SH-SY5Y (cell line): ENCODE measurements around the gene PROKR2.

Source experiments
- GATA2 ChIP-seq: IDR thresholded peaks from 2 replicates; pipeline ENCODE4 v1.6.1; 2011; ENCODE audit warnings: mild to moderate bottlenecking, low read depth, low read length
- GATA3 ChIP-seq: IDR thresholded peaks from 2 replicates; pipeline ENCODE4 v1.6.1; 2011; ENCODE audit warnings: low read depth, mild to moderate bottlenecking, low read length, moderate library complexity

DNA sequence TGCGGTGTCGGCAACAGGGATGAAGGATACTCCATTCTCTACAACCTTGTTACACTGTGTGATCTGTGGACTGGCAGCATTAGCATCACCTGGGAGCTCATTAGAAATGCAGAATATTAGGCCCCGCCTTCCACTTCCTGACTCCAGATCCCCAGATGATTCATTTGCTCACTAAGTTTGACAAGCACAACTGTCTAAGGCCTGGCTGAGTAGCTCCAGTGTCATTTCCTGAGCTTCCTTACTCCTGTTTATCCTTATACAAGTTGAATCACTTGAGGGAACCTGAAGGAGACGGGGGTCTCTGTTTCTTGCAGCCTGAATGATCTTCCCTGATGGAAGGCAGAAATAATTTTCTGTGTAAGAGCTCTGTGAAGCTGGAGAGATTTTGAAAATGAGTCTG is 32.7 kb upstream of the PROKR2 start:
- TF ChIP-seq GATA2: no peak
- TF ChIP-seq GATA3: no peak
